Body of pancreas (tissue), 4 donors: ENCODE data around the gene RIMBP2. TPM values are rescaled to one million over a fixed set of nuclear protein-coding genes. Genes with fewer than 3 reads are reported as not detected.

Source experiments
- ATAC-seq: fragments of 150-250 bp; one replicate; pipeline ENCODE4 v1.9.1; 2016
- DNase-seq, 4 donors: peaks; one replicate each; pipeline ENCODE4 v3.0.0-alpha.2; 2019
- H3K27ac ChIP-seq, 4 donors: fragments of 200-600 bp; sonication (generic); 1 replicate in 3 of 4; 2 replicates in 1 of 4; pipeline versions ENCODE4 v1.5.1 to v1.6.1; 2016 to 2019; ENCODE audit warnings: mild to moderate bottlenecking in 1 of 4, mixed read lengths in 1 of 4, moderate library complexity in 1 of 4
- H3K27me3 ChIP-seq, 2 donors: fragments of 200-600 bp; sonication (generic); one replicate each; pipeline ENCODE4 v1.6.0; 2016; ENCODE audit warnings: mild to moderate bottlenecking in 1 of 2
- H3K36me3 ChIP-seq, 2 donors: fragments of 200-600 bp; sonication (generic); replicated peaks in 1 of 2; 2 replicates each; pipeline ENCODE4 v1.5.1; 2016; ENCODE audit warnings: low read depth in 2 of 2; ENCODE audit not compliant: insufficient read depth in 1 of 2
- H3K4me1 ChIP-seq: fragments of 200-600 bp; sonication (generic); one replicate; pipeline ENCODE4 v1.6.0; 2016
- H3K4me3 ChIP-seq, 2 donors: fragments of 200-600 bp; sonication (generic); 1 replicate in 1 of 2; 2 replicates in 1 of 2; pipeline ENCODE4 v1.5.1; 2016 to 2019
- H3K9me3 ChIP-seq, 3 donors: fragments of 200-600 bp; sonication (generic); 1 replicate in 2 of 3; 2 replicates in 1 of 3; pipeline ENCODE4 v1.5.1; 2016
- CTCF ChIP-seq, 7 experiments: fragments of 450-650 bp in 4 of 7; fragments of 200-600 bp in 3 of 7; sonication (generic) in 3 of 7; IDR thresholded peaks; one replicate each; pipeline ENCODE4 v1.5.1; 2016 to 2019; ENCODE audit warnings: antibody characterized with exemption in 7 of 7
- POLR2A ChIP-seq, 3 donors: fragments of 450-650 bp; IDR thresholded peaks; one replicate each; pipeline ENCODE4 v1.6.1; 2016; ENCODE audit warnings: antibody characterized with exemption in 3 of 3, mild to moderate bottlenecking in 2 of 3
- WGBS, 2 donors: methylation state at CpG; one replicate each; pipeline ENCODE4 v1.1.5; 2017; 5-methylcytosine and 5-hydroxymethylcytosine counted together
- intact Hi-C: fragments of 100-400 bp; cut with DNase I; formaldehyde crosslinking; loops from one replicate; pipeline ENCODE4 v1.15.1; 2023
- total RNA-seq, 2 donors: library from RNA; depleted of rRNA; stranded (reverse); fragments of >200 nt; gene quantifications; one replicate each; pipeline ENCODE4 v1.1.0, GENCODE V29; 2016

Gene RIMBP2
- total RNA-seq, 2 donors from 2014 or later, result 7.3 to 27.4 TPM

DNA sequence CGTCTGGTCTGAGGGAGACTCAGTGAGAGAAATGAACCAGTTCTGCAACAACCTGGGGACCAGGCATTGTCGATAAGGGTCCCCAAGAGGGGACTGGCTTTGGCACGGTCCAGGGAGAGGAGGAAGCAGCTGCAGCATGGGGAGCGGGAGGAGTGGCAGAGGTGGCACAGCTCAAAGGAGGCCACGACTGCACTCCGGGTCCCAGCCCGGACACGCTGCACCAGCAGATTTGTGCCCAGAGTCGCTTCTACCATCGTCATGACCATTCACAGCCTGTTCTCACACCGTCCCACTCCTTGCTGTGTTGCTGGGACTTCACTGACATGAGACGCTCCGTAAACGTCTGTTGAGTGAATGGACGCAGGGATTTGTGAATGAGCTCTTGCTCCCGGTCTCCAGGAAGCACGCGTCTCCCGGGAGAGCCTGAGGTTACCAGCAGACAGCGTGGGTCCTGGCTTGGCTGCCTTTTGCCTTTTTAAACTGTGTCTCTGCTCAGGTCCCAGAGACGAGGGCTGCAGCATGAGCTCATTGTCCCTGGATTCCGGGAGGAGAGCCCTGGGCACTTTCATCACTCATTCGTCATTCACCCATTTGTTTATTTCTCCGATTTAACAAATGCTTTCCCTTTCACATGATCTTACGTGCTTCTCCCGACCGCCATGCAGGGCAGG is 241.4 kb downstream of the RIMBP2 start:
- no peaks in the 10 kb centered on the region for H3K27me3 ChIP-seq
- TF ChIP-seq CTCF (IDR thresholded peaks at IDR 0.05), result no peak
- no peak for TF ChIP-seq POLR2A (IDR thresholded peaks at IDR 0.05)
- no peaks in the 10 kb centered on the region for H3K36me3 ChIP-seq
- DNase-seq, result no peak
- H3K27ac ChIP-seq, result no peak overlapping the region
- H3K4me3 ChIP-seq, result no peak overlapping the region
- no peak for ATAC-seq
- H3K4me1 ChIP-seq, result no peaks in the 10 kb centered on the region
- intact Hi-C loops, result no loop called here
- no peaks in the 10 kb centered on the region for H3K9me3 ChIP-seq
- WGBS, 2 donors, result 50 to 57% methylated on average over 22 to 27 of the region's 27 CpGs

DNA sequence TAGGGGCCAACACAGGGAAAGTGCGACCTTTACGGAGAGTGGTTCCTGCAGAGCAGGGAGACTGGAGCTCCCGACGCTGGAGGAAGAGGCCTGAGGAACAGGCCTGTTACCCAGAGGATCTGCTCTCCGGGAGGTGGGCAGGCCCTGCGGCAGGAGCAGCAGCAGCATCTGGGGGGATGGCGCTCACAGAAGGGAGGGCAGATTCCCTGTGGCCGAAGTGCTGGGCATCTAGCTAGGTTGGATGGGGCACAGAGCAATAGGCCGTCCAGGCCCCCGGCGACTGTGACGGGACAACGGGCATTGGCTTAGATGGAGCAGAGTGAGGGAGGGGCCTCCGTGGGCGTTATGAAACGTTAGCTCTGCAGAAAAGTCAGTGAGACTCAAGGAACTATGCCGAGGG is 242.8 kb downstream of the RIMBP2 start:
- H3K36me3 ChIP-seq, result no peaks in the 10 kb centered on the region
- intact Hi-C loops, result no loop called here
- no peaks in the 10 kb centered on the region for H3K9me3 ChIP-seq
- WGBS, 2 donors, result 63 to 65% methylated on average over 16 to 17 of the region's 17 CpGs
- no peaks in the 10 kb centered on the region for H3K27me3 ChIP-seq
- H3K4me3 ChIP-seq, result no peak overlapping the region
- ATAC-seq (no peak), DNase-seq (no peak)
- TF ChIP-seq CTCF (IDR thresholded peaks at IDR 0.05) (no peak), POLR2A (IDR thresholded peaks at IDR 0.05) (no peak)
- no peaks in the 10 kb centered on the region for H3K4me1 ChIP-seq
- no peak overlapping the region for H3K27ac ChIP-seq

DNA sequence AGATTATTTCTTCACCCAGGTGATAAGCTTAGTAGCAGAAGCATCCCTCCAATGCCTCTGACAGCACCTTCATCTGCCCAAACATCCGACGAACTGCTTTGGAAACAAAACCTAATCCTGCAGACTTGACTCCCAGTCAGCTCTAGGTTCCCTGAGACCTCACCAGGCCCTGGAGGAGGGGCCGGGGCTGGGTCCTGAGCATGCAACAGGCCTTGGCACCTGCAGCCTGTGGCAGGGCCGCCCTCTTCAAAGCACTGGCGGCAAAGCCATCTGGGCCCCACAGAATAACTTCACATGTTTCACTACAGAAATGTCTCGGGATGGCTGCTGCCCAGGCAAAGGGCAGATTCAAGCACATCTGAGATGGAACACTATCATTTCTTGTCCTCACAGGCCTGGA is 245.1 kb downstream of the RIMBP2 start:
- TF ChIP-seq POLR2A (IDR thresholded peaks at IDR 0.05) (no peak), CTCF (IDR thresholded peaks at IDR 0.05) (no peak)
- no peak overlapping the region for H3K27ac ChIP-seq
- H3K27me3 ChIP-seq, result no peaks in the 10 kb centered on the region
- WGBS, 2 donors, result 59 to 75% methylated on average over 6 of the region's 6 CpGs
- H3K4me3 ChIP-seq, result no peak overlapping the region
- intact Hi-C loops, result no loop called here
- H3K36me3 ChIP-seq, result no peaks in the 10 kb centered on the region
- H3K9me3 ChIP-seq, result peaks cover 0 to 6% (median 0%) of the 10 kb centered on the region in 3 donors
- ATAC-seq, result no peak
- DNase-seq, result no peak
- H3K4me1 ChIP-seq, result no peaks in the 10 kb centered on the region

DNA sequence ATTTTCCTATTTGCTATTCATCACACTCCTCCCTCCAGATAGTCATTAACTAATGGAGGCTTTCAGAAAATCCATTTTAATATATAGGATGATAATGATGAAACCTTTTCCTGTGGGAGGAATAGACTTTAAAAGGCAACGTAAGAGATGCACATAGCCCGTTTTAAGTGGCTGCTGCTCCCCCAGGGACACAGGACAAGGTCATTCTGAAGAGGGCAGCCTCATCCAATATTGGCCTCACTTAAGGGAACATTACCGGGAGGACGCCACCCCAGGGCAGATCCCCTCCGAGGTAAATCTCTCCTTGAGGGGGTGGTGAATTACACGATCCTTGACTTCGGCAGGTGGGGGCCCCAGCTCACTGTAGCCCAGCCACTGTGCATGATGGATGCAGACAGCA is 246.5 kb downstream of the RIMBP2 start:
- Histone ChIP-seq H3K4me1 (no peaks in the 10 kb centered on the region), H3K27ac (no peak overlapping the region), H3K9me3 (peaks cover 0 to 6% (median 0%) of the 10 kb centered on the region in 3 donors), H3K4me3 (no peak overlapping the region), H3K27me3 (no peaks in the 10 kb centered on the region), H3K36me3 (no peaks in the 10 kb centered on the region)
- ATAC-seq (no peak), DNase-seq (no peak)
- TF ChIP-seq CTCF (IDR thresholded peaks at IDR 0.05) (no peak), POLR2A (IDR thresholded peaks at IDR 0.05) (no peak)
- intact Hi-C loops, result no loop called here
- 68 to 73% methylated on average over 5 to 7 of the region's 7 CpGs for WGBS, 2 donors

- Histone ChIP-seq H3K27me3 (no peaks in the 10 kb centered on the region), H3K4me3 (no peak overlapping the region), H3K4me1 (no peaks in the 10 kb centered on the region), H3K9me3 (peaks cover 0 to 6% (median 0%) of the 10 kb centered on the region in 3 donors), H3K27ac (no peak overlapping the region), H3K36me3 (no peaks in the 10 kb centered on the region)
- TF ChIP-seq POLR2A (IDR thresholded peaks at IDR 0.05) (no peak), CTCF (IDR thresholded peaks at IDR 0.05) (no peak)
- intact Hi-C loops, result no loop called here
- DNase-seq, result no peak
- no peak for ATAC-seq
- 84 to 96% methylated on average over 16 to 24 of the region's 24 CpGs for WGBS, 2 donors
Measured at GRCh38 chr12:130468700-130469245, 247.3 kb downstream of the RIMBP2 start.
